ENCODE data around the gene CMBL. TPM values are rescaled to one million over a fixed set of nuclear protein-coding genes. Genes with fewer than 3 reads are reported as not detected.
"Not testable (repeated sequence)": the region's sequence is repeated elsewhere in the genome, so short reads cannot be mapped to it uniquely, and the experiment has no call there.

Gene CMBL
- total RNA-seq, 2 donors from 2014 or later: 10.4 to 20.5 TPM

- peak; percentile 57 for DNase-seq
- Histone ChIP-seq H3K27me3 (ENCODE audit: control insufficient read depth, insufficient read depth, low read length, poor library complexity, severe bottlenecking) (no peaks in the 10 kb centered on the region), H3K9me3 (ENCODE audit: control insufficient read depth, low read length) (no peaks in the 10 kb centered on the region), H3K27ac (ENCODE audit: low read depth, low read length) (peak overlapping the region; percentile 98), H3K36me3 (ENCODE audit: control insufficient read depth, insufficient read depth, low read length) (no peaks in the 10 kb centered on the region), H3K9ac (ENCODE audit: extremely low read depth, low read length, poor library complexity, severe bottlenecking) (no peak overlapping the region), H3K4me1 (ENCODE audit: control insufficient read depth, insufficient read depth, low read length) (peaks cover 5% of the 10 kb centered on the region), H3K4me3 (ENCODE audit: low read length) (peak overlapping the region; percentile 99)
- H3K27ac Mint-ChIP-seq: no peak overlapping the region
- peak overlapping the region; percentile 95 for H3K4me3 Mint-ChIP-seq
- 82 to 84% methylated on average over 5 to 8 of the region's 8 CpGs for WGBS, 2 experiments (ENCODE audit: insufficient coverage in 1 of 2, insufficient read length in 1 of 2)
- H3K9me3 Mint-ChIP-seq: no peaks in the 10 kb centered on the region
- H3K36me3 Mint-ChIP-seq (ENCODE audit: low read depth): no peaks in the 10 kb centered on the region
- peaks cover 27% of the 10 kb centered on the region for H3K4me1 Mint-ChIP-seq
- TF ChIP-seq CTCF (conservative IDR thresholded peaks at IDR 0.05): no peak
- H3K27me3 Mint-ChIP-seq (ENCODE audit: insufficient read depth): no peaks in the 10 kb centered on the region
These were observed 44.2 kb upstream of the CMBL start for GRCh38 chr5:10351919-10352318.

GRCh38 chr5:10351199-10351905, 43.6 kb upstream of the CMBL start:
- peaks cover 5% of the 10 kb centered on the region for H3K4me1 ChIP-seq (ENCODE audit: control insufficient read depth, insufficient read depth, low read length)
- no peak overlapping the region for H3K9ac ChIP-seq (ENCODE audit: extremely low read depth, low read length, poor library complexity, severe bottlenecking)
- no peak for TF ChIP-seq CTCF (conservative IDR thresholded peaks at IDR 0.05)
- H3K9me3 Mint-ChIP-seq: no peaks in the 10 kb centered on the region
- H3K4me1 Mint-ChIP-seq: peaks cover 27% of the 10 kb centered on the region
- H3K36me3 ChIP-seq (ENCODE audit: control insufficient read depth, insufficient read depth, low read length): no peaks in the 10 kb centered on the region
- no peaks in the 10 kb centered on the region for H3K9me3 ChIP-seq (ENCODE audit: control insufficient read depth, low read length)
- H3K4me3 ChIP-seq (ENCODE audit: low read length): peak overlapping the region; percentile 99
- H3K36me3 Mint-ChIP-seq (ENCODE audit: low read depth): no peaks in the 10 kb centered on the region
- no peak overlapping the region for H3K4me3 Mint-ChIP-seq
- 92 to 93% methylated on average over 3 to 6 of the region's 6 CpGs for WGBS, 2 experiments (ENCODE audit: insufficient coverage in 1 of 2, insufficient read length in 1 of 2)
- H3K27ac ChIP-seq (ENCODE audit: low read depth, low read length): peak overlapping the region; percentile 98
- H3K27me3 Mint-ChIP-seq (ENCODE audit: insufficient read depth): no peaks in the 10 kb centered on the region
- DNase-seq: peak; percentile 49
- H3K27me3 ChIP-seq (ENCODE audit: control insufficient read depth, insufficient read depth, low read length, poor library complexity, severe bottlenecking): no peaks in the 10 kb centered on the region
- no peak overlapping the region for H3K27ac Mint-ChIP-seq

- Mint-ChIP-seq H3K27ac (no peak overlapping the region), H3K4me1 (peaks cover 14% of the 10 kb centered on the region), H3K9me3 (no peaks in the 10 kb centered on the region), H3K36me3 (ENCODE audit: low read depth) (no peaks in the 10 kb centered on the region), H3K4me3 (no peak overlapping the region), H3K27me3 (ENCODE audit: insufficient read depth) (no peaks in the 10 kb centered on the region)
- Histone ChIP-seq H3K9me3 (ENCODE audit: control insufficient read depth, low read length) (no peaks in the 10 kb centered on the region), H3K4me1 (ENCODE audit: control insufficient read depth, insufficient read depth, low read length) (peaks cover 5% of the 10 kb centered on the region), H3K27ac (ENCODE audit: low read depth, low read length) (no peak overlapping the region), H3K4me3 (ENCODE audit: low read length) (no peak overlapping the region), H3K27me3 (ENCODE audit: control insufficient read depth, insufficient read depth, low read length, poor library complexity, severe bottlenecking) (no peaks in the 10 kb centered on the region), H3K36me3 (ENCODE audit: control insufficient read depth, insufficient read depth, low read length) (no peaks in the 10 kb centered on the region), H3K9ac (ENCODE audit: extremely low read depth, low read length, poor library complexity, severe bottlenecking) (no peak overlapping the region)
- WGBS, 2 experiments (ENCODE audit: insufficient coverage in 1 of 2, insufficient read length in 1 of 2): 92% methylated on average over 2 of the region's 2 CpGs; no CpG with 5 or more reads in 1 of the 2 experiments
- no peak for TF ChIP-seq CTCF (conservative IDR thresholded peaks at IDR 0.05)
- DNase-seq: peak; percentile 26
These were observed 40.6 kb upstream of the CMBL start for GRCh38 chr5:10348258-10348657.

- H3K9me3 ChIP-seq (ENCODE audit: control insufficient read depth, low read length); H3K4me3 Mint-ChIP-seq: not testable (repeated sequence)
- WGBS, 2 experiments (ENCODE audit: insufficient coverage in 1 of 2, insufficient read length in 1 of 2): 94% methylated on average over 4 of the region's 5 CpGs; no CpG with 5 or more reads in 1 of the 2 experiments
These were observed 36.9 kb upstream of the CMBL start for GRCh38 chr5:10344461-10345106.

More at GRCh38 chr5:10344461-10345106, 36.9 kb upstream of the CMBL start:
- H3K36me3 Mint-ChIP-seq (ENCODE audit: low read depth); H3K4me3 ChIP-seq (ENCODE audit: low read length); H3K4me1 ChIP-seq (ENCODE audit: control insufficient read depth, insufficient read depth, low read length); H3K4me1 Mint-ChIP-seq; H3K27ac Mint-ChIP-seq; H3K27me3 Mint-ChIP-seq (ENCODE audit: insufficient read depth); DNase-seq; H3K27ac ChIP-seq (ENCODE audit: low read depth, low read length); H3K9me3 Mint-ChIP-seq; H3K36me3 ChIP-seq (ENCODE audit: control insufficient read depth, insufficient read depth, low read length); H3K27me3 ChIP-seq (ENCODE audit: control insufficient read depth, insufficient read depth, low read length, poor library complexity, severe bottlenecking); H3K9ac ChIP-seq (ENCODE audit: extremely low read depth, low read length, poor library complexity, severe bottlenecking): not testable (repeated sequence)
